ENCODE data around the gene LCP2.
"Not testable (repeated sequence)": the region's sequence is repeated elsewhere in the genome, so short reads cannot be mapped to it uniquely, and the experiment has no call there.

The LCP2 gene

DNA sequence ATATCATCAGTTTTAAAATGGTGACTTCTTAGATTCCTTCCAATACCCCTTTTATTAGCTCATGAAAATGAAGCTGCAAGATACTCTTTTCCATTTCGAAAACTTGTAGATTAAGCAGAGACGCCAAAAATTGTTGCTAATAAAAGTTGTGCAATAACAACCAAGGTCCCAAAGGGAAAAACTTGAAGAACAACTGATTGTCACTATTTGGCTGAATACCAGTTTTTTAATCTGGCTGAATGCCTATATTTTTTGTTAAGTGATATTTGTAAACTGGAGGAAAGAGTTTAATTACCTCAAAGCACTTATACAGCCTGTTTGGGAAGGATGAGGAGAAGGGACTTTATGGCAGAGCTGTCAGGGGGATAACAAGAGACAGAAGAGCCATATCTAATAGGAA is 50.2 kb downstream of the LCP2 start:
- no peak for DNase-seq

DNA sequence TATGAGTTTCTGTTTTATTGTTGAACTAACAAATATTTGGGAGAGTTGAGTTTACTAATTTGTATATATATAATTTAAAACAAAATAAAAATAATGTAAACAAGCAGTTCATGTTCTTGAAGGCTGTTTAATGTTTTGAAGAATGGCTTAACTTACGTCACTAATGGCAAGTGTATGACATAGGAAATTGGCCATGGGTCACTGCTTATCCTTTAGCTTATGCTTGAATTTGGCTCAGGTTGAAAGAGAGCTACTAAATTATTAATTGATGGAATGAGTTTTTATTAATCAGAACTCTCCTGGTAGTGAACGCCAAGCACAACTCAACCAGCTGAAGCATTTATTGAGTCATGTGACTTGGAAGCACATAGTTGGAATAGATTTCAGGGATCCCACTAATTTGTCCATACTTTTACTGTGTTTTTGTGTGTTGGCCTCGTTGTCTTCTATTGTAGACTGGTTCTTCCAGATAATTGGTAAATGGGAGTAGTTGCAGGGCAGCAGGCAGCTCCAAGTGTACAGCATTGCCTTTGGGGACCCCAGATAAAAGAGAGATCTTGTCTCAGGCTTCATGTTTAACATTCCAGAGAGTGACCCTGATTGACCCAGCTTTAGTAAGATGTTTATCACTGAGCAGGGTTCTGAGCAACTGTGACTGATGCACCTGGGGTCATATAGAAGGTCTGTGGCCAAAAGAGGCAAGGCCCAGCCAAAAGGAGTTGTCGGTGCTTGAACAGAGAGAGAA is 51.3 kb downstream of the LCP2 start:
- no peak for DNase-seq

DNA sequence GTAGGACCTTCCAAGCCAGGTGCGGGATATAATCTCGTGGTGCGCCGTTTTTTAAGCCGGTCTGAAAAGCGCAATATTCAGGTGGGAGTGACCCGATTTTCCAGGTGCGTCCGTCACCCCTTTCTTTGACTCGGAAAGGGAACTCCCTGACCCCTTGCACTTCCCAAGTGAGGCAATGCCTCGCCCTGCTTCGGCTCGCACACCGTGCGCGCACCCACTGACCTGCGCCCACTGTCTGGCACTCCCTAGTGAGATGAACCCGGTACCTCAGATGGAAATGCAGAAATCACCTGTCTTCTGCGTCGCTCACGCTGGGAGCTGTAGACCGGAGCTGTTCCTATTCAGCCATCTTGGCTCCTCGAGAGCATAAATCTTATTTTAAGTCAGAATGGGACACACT is 52.1 kb downstream of the LCP2 start:
- not testable (repeated sequence) for DNase-seq

DNA sequence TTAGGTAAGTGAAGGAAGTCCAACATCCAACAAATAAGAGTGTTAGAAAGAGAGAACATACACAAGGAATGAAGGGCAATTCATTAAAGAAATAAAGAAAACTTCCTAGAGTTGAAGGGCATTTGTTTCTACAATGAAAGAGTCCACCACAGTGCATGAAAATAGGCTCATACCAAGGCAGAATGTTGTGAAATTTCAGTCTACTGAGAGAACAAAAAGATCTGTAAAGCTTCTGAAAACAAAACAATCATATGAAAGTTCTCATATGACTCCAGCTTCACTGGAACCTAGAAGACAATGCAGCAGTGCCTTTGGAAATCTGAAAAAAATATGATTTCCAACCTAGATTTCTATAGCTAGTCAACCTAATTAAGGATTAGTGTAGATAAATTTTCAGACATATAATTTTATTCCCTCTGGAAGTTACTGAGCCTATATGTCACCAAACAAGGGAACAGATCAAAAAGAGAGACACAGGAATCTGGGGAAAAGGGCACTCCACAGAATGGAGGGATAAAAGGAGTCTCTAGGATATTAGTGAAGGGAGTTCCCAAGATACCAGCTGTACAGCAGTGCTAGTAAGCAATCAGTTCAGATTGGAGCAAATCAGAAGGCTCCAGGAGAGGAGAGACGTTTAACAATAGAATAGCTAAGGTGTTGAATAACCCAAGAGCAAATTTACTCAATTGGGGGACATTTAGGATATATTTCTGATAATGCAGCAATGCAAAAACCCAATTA is 59.0 kb downstream of the LCP2 start:
- DNase-seq = no peak

DNA sequence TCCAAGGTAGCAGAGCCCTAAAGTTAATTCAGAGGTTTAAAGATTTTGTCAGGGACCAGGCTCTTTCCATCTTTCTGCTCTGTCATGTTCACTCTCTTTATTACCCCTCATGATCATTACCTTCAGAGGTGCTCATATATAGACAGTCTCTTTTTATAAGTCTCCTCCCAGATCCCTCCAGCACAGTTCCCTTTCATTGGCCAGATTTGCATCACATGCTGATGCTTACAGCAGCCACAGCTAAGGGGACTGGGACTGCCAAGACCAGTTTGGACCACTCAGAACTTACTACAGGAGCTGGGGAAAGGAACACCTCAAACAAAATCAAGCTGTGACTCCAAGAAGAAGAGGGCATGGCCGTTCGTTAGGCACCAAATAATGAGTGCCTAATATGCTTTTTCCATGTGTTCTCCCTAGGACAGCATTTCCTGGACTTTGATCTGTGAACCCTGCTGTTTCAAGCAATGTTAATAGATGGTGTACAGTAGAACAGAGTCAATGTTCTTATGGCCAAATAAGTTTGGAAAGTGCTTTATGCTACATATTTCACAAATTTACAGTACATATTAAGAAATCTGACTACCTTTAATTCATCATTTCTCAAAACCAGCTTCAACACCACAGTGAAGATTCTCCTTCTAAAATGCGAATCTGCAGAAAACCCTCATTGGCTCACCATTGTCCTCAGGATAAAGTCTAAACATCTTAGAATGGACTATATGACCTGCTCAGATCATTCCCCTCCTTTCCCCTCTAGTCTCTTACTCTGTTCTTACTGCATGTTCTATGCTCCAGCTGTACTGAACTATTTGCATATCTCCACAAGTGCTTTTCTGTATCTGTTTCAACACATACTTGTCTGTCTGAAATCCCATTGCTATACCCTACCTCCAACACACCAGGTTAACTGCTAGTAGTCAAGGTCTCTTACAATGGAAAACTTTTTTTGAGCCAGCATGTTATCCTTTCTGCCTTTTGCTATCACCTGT is 61.4 kb downstream of the LCP2 start:
- DNase-seq = no peak

DNA sequence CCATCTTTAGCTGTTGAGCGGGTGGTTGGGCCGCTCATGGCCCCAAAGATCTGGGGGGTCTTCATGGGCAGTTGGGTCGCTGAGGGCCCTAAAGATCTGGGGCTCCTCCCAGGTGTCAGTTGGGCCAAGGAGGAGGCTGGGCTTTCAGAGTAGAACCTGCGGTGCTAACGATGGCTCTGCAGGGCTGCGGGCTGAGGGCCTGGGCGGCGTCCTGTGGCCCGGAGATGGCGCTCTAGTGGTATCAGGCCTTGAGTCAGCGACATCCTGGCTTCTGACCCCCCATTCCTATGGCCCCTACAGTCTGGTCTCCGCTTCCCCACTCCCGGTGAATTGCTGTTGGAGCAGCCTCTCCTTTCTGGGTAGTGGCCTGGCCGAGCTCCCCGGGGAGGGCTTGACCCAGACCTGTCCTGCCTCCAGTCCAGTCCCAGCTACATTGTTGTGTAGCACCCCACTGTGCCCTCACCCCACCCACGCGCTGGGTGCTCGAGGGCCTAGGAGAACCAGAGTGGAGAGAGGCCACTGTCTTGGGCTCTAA is 64.2 kb downstream of the LCP2 start:
- DNase-seq = no peak

DNA sequence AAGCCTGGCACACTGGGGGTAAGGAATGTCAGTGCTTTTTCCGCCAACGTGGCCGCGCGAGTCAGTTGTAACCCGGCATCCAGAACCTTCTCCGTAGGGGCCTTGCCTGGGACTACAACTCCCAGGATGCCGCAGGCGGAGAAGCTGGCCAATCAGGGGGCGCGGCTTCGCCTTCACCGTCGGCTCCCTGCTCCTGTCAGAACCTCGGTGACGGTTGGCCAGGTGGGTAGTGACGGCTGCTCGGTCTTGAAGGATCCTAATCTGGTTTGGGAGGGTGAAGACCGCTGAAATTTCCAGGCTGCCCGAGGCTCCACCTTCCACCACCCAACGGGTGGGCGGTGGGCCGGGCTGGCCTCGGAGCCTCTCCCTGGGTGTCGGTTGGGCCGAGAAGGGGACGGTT is 64.8 kb downstream of the LCP2 start, which contains the start of gene C5orf58:
C5orf58 (plus strand) TSS at position 200 of the 400 bp plus-strand sequence. CDS start 1,992 bp downstream, outside the sequence.
- DNase-seq = no peak

DNA sequence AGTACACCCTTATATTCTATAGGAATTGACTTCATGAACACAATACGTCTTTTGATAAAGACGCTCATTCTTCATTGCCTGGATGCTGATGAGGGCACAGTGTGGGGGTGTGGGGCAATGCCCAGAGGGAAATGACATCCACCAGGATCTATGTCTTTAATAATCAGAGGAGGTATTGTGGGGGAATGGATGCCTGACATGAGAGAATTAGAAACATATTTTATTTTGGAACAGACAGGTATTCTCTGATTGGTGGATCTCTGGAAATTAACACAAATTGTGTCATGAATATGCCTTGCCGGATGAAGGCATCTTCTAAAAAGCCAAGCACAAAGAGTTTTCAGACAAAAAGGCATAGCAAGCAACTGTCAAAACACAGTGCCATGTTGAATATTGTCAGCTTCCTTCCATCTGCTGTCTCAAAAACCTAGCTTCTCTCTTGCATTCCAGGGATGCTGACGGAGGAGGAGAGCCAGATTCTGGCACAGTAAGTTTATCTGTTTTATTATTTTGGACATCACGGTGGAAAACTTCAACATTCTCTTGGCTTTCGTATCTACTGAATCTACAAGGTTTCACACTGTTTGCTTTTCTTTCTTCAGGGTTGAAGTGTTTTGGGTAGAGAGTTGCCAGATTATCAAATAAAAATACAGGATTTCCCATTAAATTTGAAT is 68.7 kb downstream of the LCP2 start:
- DNase-seq = no peak

DNA sequence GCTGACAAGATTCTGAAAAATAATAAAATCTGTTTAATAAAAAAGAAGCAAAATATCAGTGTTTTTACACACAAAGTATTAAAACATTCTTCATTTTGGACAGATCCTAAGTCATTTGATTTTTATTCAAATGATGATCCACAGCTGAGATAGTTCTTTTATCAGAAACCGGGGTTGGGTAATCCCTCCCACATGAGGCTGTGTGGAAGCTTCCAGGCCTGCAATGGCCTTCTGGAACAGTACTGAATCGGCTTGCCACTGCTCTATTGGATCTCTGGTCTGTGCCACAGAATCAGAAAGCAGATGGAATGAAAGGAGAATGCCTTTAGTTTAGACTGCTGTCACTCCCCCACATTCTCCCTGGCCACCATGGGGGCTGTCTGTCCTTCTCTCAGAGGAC is 70.9 kb downstream of the LCP2 start:
- DNase-seq = no peak

DNA sequence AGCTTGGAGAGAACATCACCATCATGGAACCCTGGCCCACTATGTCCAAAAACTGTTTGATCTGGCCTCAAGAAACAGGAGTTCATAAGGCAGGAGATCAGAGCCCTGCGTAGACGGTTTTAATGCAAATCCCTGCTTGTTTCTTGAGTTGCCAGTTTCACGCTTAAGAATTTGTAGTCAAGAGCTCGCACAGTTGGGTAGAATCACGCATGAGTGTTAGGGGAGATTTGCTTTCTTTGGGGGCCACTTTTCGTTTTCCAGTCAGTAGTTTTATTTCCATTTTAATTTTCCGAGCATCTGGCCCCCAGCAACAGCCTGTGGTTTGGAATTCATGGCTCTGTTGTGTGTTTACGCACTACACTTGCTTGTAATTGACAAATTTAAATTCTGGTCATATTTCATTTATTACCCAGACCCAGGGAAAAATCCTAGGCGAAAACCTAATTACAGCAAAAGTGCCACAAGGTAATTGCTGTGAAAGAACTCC is 71.4 kb downstream of the LCP2 start:
- DNase-seq = no peak

DNA sequence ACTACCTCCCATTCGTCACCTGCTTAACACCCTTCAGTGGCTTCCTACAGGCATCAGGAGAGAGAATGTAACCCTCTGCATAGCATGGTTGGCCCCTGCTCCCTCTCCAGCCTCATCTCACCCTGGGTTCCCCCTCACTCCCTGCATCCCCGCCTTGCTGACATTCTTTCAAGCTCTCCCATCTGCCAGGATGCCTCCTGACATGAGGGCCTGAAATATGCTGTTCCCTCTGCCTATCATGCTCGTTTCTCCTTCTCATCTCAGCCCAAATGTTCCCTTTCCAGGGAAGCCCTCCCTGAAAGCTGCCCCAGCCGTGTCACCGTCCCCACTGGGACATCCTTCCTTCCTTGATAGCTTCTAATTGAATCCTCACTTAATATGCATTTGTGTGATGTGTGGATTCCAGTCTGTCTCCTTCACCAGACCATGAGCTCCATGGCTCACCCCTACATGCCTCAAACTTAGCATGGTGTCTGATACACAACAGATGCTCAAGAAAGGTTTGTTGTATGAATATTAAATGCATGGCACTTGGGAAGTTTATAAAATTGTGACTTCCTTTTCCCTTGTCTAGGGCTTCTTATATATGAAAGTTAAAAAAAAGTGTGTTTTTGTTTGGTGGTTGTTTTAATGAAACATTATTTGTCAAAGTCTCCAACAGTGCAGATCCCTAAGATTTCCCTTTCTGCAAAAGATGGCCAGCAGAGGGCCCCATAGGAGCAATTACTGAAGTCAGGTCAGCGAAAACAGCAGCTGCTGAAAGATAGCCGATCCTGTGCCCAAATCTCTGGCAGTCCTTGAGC is 72.0 kb downstream of the LCP2 start:
- peak; percentile 88 for DNase-seq

DNA sequence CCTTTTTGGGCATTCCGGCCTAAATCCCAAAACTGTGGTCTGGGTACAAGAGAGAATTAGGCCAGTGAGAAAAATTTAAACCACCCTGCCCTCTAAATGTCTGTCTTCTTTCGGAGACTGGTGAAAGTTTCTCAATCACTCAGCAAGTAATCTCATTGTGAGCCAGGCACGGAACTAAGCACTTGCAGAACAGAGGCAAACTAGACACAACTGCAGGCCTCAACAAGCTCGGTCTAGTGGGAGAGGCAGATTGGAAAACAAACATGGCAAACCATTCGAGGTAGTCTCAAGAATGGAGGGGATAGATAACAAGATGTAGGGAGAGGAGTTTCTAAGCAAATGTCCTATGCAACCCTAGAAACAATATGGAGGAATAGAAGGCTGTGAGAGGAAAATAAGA is 73.7 kb downstream of the LCP2 start:
- no peak for DNase-seq

DNA sequence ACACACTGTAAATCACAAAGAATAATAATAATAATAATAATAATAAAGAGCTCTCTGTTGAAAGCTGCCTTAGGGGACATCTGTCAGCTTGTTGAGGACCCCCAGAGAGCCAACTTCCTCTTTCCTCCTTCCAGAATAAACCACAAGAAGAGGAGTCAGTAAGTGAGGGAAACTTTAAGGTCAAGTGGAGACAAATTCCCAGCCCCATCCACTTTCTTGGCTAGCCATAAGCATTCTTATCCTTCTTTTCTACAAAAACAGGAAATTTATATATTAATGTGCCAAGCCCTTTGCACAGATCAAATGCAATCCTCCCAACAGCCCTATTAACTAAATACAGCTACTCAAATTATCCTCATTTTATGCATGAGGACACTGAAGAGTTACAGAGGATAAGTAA is 74.2 kb downstream of the LCP2 start:
- no peak for DNase-seq

DNA sequence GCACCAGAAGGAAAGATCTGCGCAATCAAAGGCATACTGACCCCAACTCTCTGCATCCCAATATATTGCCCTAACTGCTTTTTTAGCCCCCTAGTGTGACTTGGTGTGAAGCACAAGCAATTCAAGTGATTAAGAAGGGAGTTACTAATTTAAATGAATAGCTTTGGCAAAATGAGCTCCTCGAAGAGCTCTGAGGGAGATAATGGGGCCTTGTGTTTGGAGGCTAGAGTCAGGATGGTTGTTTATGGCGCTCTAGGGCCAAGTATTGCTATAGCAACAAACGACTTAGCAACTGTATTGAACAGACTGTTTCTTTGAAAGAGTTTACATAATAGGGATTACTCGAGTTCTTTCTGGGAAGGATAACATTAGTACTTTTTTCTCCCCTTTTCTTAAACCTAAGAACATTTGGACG is 76.2 kb downstream of the LCP2 start:
- peak; percentile 64 for DNase-seq

DNA sequence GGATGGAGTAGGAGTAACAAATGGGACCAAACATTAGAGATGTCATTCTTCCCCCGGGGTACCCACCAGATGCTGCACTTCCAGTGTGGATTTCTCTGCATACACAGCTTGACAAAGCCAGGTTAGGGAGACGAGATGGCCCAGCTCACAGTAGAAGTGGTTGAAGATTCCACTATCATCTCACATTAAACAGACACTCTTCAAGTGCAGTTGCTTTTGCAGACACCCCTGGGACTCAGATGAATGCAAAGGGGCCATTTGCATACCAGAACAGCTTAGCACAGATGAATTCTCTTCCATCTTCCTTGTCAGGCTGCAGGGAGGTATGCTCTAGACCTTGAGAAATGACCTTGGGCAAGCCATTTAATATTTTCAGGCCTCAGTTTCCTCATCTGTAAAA is 77.4 kb downstream of the LCP2 start:
- DNase-seq = no peak

DNA sequence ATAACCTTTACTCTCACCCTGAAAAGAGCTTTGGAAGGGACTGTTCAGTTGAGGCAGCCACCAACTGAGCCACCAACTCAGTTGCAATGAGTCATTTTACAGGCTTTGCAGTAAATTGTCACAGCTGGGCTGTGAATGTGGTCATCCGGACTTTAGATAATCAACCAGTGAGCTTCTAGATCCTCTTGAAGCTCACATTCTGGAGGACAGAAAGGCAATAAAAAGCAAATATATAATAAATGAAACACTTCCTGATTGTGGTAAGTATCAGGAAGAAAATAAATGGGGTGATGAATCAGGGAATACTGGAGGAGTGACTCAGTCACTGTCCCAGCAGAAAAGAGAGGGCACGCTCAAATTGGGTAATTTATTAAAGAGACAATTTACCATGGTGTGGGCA is 78.0 kb downstream of the LCP2 start:
- no peak for DNase-seq

DNA sequence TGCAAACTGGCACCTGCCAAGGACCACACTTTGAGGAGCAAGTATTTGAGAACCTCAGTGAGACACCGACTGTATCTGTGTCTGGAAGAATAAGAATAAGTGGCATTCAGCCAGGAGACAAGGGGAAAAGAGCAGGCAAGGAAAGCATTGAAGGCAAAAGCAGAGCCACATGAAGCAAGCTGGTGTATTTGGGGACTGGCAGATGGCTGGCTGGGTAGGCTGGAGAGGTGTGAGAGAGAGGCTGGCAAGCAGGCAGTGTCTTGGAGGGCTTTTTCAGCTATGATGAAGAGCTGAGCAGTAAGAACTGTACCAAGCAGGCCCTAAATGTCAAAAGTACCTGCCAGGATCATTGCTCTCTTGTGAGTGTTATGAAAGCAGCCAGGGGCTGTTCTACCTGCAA is 78.9 kb downstream of the LCP2 start:
- no peak for DNase-seq

DNA sequence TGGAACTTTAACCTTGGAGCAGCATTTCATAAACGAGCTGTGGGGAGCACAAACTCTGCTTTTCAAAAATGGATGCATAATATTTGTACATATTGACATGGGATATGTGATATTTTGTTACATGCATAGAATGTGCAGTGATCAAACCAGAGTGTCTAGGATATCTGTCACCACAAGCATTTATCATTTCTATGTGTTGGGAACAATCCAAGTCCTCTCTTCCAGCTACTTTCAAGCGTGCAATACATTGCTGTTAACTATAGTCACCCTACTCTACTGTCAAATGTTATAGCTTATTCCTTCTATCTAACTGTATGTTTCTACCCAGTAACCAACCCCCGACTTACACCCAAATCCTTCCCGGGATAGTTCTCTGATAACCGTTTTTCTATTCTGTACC is 79.7 kb downstream of the LCP2 start:
- DNase-seq = no peak

DNA sequence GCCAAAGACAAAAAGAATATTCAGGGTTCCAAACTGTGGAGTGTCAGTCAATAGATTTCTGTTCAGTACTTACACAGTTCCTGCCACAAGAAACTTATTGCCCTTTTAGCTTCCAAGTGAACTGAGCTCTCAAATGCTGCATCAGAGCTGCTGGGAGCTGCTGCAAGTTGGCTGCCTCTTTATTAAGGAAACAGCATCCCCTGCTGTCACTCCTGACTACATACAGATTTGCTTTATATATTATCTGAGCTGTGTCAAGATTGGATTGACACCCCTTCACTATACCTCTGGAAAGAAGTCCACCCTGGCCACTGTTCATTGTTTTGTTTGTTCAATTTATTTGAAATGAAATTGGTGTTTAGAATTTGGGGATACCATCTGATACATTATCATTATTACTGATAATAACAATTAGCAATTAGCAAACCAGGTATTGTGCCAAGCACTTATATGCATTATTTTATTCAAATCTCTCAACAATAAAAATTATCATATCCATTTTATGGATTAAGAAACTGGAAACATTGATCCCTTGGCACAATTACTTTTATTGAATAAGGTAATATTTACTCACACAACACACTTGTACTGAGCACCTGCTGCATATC is 81.2 kb downstream of the LCP2 start:
- peak; percentile 41 for DNase-seq

DNA sequence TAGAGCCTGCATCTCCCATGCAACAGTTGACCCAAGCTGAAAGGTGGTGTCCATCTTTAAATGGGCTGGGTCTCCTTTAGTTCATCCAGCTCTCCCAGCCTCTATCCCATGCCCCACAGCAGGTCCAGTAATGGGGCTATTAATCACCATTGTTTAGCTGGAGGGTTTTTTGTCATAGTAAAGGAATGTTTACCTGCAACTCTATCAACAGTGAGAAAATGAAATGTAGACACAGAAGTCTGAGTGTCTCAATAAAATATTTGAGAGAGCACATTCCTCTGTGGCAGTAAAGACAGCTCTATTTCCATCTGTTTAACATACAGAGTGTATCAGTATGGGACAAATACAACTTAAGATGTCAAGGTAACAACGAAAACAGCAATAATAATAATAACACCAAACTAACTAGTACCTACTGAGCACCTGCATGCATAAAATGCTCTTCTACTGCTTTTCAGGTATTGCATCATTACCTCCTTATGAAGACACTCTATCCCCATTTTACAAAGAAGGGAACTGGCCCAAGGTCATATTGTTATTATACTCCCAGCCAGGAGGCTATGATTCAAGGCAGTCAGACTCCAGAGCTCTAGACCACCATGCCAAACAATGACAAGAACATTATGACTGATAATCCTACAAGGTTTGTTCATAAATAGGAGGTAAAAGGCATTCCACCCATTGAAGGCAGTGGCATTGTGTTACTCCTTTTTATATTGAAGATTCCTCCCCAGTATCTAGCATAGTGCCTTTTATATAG is 85.8 kb downstream of the LCP2 start:
- DNase-seq = no peak
